ENCODE data around the gene LRP2. TPM values are rescaled to one million over a fixed set of nuclear protein-coding genes. Genes with fewer than 3 reads are reported as not detected.

The LRP2 gene
- total RNA-seq, 3 donors from 2014 or later (not counting 1 experiment from before 2014, with no cell fraction given), result not detected

DNA sequence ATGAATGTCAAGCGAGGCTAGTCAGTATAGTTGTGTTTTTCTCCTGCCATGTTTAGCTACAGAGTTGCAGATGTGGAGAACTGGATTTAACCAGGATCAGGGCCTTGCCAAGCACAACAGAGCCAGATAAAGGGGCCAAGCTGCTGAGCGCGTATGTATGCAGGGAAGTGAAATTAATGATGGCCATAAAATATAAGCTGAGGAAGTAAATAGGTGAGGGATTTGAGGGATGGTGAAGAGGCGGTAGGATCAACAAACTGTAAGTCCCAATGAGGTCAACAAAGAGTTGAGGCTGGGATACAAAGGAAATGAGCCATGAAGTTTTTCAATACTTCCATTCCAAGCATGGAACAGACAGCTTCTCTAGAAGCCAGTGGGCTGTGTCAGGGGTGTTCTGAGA lies 10.6 kb downstream of the LRP2 start:
- no peak overlapping the region for H3K4me3 ChIP-seq (ENCODE audit: low read length)

DNA sequence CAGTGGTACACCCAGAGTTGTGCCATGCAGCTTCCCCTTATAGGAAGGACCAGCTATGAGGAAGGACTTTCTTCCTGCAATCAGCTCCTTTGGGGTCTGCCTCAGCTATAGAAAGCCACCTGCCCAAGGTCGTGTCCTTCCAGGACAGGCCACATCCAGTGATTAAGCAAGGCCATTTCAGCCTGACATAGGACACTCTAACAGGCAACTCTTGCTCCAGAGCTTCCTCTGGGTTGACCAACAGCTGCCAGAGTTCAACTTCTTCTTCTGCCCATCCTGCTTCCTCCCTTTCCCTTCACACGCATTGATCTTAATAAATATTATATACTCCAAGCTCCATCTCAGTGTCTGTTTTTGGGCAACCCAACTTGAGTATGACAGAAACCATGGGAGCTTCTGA lies 12.8 kb downstream of the LRP2 start:
- Histone ChIP-seq H3K27me3 (ENCODE audit: control insufficient read depth, insufficient read depth, low read length) (no peaks in the 10 kb centered on the region), H3K36me3 (ENCODE audit: control insufficient read depth, insufficient read depth, low read length) (no peaks in the 10 kb centered on the region), H3K4me1 (ENCODE audit: control insufficient read depth, insufficient read depth, low read length) (no peaks in the 10 kb centered on the region), H3K9me3 (ENCODE audit: control insufficient read depth, insufficient read depth, low read length) (no peaks in the 10 kb centered on the region), H3K4me3 (ENCODE audit: low read length) (no peak overlapping the region), H3K27ac (ENCODE audit: low read length) (no peak overlapping the region)
- DNase-seq, result no peak
- Mint-ChIP-seq H3K4me1 (no peaks in the 10 kb centered on the region), H3K9me3 (no peaks in the 10 kb centered on the region), H3K27ac (no peak overlapping the region), H3K4me3 (no peak overlapping the region), H3K36me3 (no peaks in the 10 kb centered on the region), H3K27me3 (ENCODE audit: low read depth in 2 of 2) (no peaks in the 10 kb centered on the region)
- intact Hi-C loops (cut with micrococcal nuclease), result no loop called here
- WGBS (ENCODE audit: insufficient coverage), result 76% methylated on average over 1 of the region's 2 CpGs
- no peak for ATAC-seq
- TF ChIP-seq, protein P1, sequence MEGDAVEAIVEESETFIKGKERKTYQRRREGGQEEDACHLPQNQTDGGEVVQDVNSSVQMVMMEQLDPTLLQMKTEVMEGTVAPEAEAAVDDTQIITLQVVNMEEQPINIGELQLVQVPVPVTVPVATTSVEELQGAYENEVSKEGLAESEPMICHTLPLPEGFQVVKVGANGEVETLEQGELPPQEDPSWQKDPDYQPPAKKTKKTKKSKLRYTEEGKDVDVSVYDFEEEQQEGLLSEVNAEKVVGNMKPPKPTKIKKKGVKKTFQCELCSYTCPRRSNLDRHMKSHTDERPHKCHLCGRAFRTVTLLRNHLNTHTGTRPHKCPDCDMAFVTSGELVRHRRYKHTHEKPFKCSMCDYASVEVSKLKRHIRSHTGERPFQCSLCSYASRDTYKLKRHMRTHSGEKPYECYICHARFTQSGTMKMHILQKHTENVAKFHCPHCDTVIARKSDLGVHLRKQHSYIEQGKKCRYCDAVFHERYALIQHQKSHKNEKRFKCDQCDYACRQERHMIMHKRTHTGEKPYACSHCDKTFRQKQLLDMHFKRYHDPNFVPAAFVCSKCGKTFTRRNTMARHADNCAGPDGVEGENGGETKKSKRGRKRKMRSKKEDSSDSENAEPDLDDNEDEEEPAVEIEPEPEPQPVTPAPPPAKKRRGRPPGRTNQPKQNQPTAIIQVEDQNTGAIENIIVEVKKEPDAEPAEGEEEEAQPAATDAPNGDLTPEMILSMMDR (IDR thresholded peaks at IDR 0.05), result no peak

More for the DNA sequence above, 10.6 kb downstream of the LRP2 start:
- intact Hi-C loops (cut with micrococcal nuclease), result no loop called here
- no peaks in the 10 kb centered on the region for H3K4me1 Mint-ChIP-seq
- H3K27me3 Mint-ChIP-seq (ENCODE audit: low read depth in 2 of 2), result peaks cover 9% of the 10 kb centered on the region in 2 donors
- no peaks in the 10 kb centered on the region for H3K9me3 Mint-ChIP-seq
- no peak for ATAC-seq
- TF ChIP-seq, protein P1 (IDR thresholded peaks at IDR 0.05), result no peak
- no peaks in the 10 kb centered on the region for H3K36me3 Mint-ChIP-seq
- 96% methylated on average over 4 of the region's 4 CpGs for WGBS (ENCODE audit: insufficient coverage)
- no peak for DNase-seq
- Histone ChIP-seq H3K36me3 (ENCODE audit: control insufficient read depth, insufficient read depth, low read length) (no peaks in the 10 kb centered on the region), H3K27ac (ENCODE audit: low read length) (no peak overlapping the region), H3K27me3 (ENCODE audit: control insufficient read depth, insufficient read depth, low read length) (no peaks in the 10 kb centered on the region), H3K9me3 (ENCODE audit: control insufficient read depth, insufficient read depth, low read length) (no peaks in the 10 kb centered on the region), H3K4me1 (ENCODE audit: control insufficient read depth, insufficient read depth, low read length) (no peaks in the 10 kb centered on the region)
- no peak overlapping the region for H3K27ac Mint-ChIP-seq
- H3K4me3 Mint-ChIP-seq, result no peak overlapping the region

DNA sequence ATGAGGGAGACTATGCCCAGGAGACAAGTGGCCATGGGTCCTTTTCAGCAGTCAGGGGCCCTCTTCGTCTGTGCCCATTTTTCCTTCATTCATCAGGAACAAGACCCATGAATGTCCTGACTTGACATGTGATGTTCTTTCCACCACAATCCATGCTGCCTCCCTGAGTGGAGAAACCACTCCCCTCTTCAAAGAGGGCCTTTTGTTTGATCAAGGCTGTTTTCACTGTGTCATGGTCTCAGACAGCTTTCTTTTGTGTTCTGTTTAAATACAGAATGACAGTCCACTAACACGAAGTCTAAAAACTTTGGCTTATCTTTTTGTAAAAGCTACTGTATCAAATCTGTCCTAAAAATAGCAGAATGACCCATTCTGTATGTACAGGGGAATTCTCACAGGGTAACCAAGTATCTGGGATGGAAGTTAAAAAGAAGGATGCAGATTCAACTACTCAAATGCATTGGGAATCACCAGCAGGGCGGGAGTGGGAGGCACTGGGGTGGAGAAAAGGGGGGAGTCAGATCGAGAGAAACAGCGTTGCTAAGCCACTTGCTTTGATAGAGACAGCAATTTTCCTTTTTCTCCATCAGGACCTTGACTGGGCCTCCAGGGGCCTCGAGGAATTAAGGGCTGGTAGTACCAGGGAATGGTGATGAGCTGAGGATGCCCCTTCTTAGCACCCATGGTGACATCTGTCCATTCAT lies 13.9 kb downstream of the LRP2 start:
- Mint-ChIP-seq H3K36me3 (no peaks in the 10 kb centered on the region), H3K4me3 (no peak overlapping the region), H3K27me3 (ENCODE audit: low read depth in 2 of 2) (peaks cover 0 to 1% of the 10 kb centered on the region in 2 donors), H3K27ac (no peak overlapping the region), H3K9me3 (no peaks in the 10 kb centered on the region), H3K4me1 (no peaks in the 10 kb centered on the region)
- no peak overlapping the region for H3K4me3 ChIP-seq (ENCODE audit: low read length)
- 88% methylated on average over 6 of the region's 6 CpGs for WGBS (ENCODE audit: insufficient coverage)
- TF ChIP-seq, protein P1 (IDR thresholded peaks at IDR 0.05), result no peak
- no peaks in the 10 kb centered on the region for H3K36me3 ChIP-seq (ENCODE audit: control insufficient read depth, insufficient read depth, low read length)
- H3K27me3 ChIP-seq (ENCODE audit: control insufficient read depth, insufficient read depth, low read length), result no peaks in the 10 kb centered on the region
- intact Hi-C loops (cut with micrococcal nuclease), result no loop called here
- no peak overlapping the region for H3K27ac ChIP-seq (ENCODE audit: low read length)
- DNase-seq (no peak), ATAC-seq (no peak)
- H3K9me3 ChIP-seq (ENCODE audit: control insufficient read depth, insufficient read depth, low read length), result no peaks in the 10 kb centered on the region
- H3K4me1 ChIP-seq (ENCODE audit: control insufficient read depth, insufficient read depth, low read length), result no peaks in the 10 kb centered on the region

All from natural killer cell (primary cell).